ENCODE results near the gene KCNAB2.

The KCNAB2 gene

GRCh38 chr1:6083801-6084446, 38.2 kb downstream of the KCNAB2 start:
- in situ Hi-C loops (cut with MboI; ENCODE audit: low pct_unique_long_range_greater_than_20kb, low sequenced_read_pairs, unreplicated experiment), result no loop called here
- no peak for DNase-seq (ENCODE audit: low spot score)
- no peak for TF ChIP-seq CTCF (IDR thresholded peaks at IDR 0.05; ENCODE audit: extremely low read depth, insufficient read depth, missing control alignments)

GRCh38 chr1:6084781-6085495, 39.2 kb downstream of the KCNAB2 start:
- no peak for DNase-seq (ENCODE audit: low spot score)
- in situ Hi-C loops (cut with MboI; ENCODE audit: low pct_unique_long_range_greater_than_20kb, low sequenced_read_pairs, unreplicated experiment), result no loop called here
- no peak for TF ChIP-seq CTCF (IDR thresholded peaks at IDR 0.05; ENCODE audit: extremely low read depth, insufficient read depth, missing control alignments)

GRCh38 chr1:6085666-6086065, 40.0 kb downstream of the KCNAB2 start:
- no peak for TF ChIP-seq CTCF (IDR thresholded peaks at IDR 0.05; ENCODE audit: extremely low read depth, insufficient read depth, missing control alignments)
- in situ Hi-C loops (cut with MboI; ENCODE audit: low pct_unique_long_range_greater_than_20kb, low sequenced_read_pairs, unreplicated experiment), result no loop called here
- DNase-seq (ENCODE audit: low spot score), result no peak

- in situ Hi-C loops (cut with MboI; ENCODE audit: low pct_unique_long_range_greater_than_20kb, low sequenced_read_pairs, unreplicated experiment), result no loop called here
- no peak for TF ChIP-seq CTCF (IDR thresholded peaks at IDR 0.05; ENCODE audit: extremely low read depth, insufficient read depth, missing control alignments)
- DNase-seq (ENCODE audit: low spot score), result no peak
These were observed 40.7 kb downstream of the KCNAB2 start for GRCh38 chr1:6086358-6086757.

GRCh38 chr1:6086762-6087376, 41.2 kb downstream of the KCNAB2 start:
- in situ Hi-C loops (cut with MboI; ENCODE audit: low pct_unique_long_range_greater_than_20kb, low sequenced_read_pairs, unreplicated experiment), result no loop called here
- TF ChIP-seq CTCF (IDR thresholded peaks at IDR 0.05; ENCODE audit: extremely low read depth, insufficient read depth, missing control alignments), result no peak
- no peak for DNase-seq (ENCODE audit: low spot score)

- no peak for DNase-seq (ENCODE audit: low spot score)
- in situ Hi-C loops (cut with MboI; ENCODE audit: low pct_unique_long_range_greater_than_20kb, low sequenced_read_pairs, unreplicated experiment), result no loop called here
- no peak for TF ChIP-seq CTCF (IDR thresholded peaks at IDR 0.05; ENCODE audit: extremely low read depth, insufficient read depth, missing control alignments)
These were observed 41.7 kb downstream of the KCNAB2 start for GRCh38 chr1:6087377-6087772.
